ENCODE data around the gene FOXE3.

GRCh38 chr1:47406966-47407365 lies 9.1 kb upstream of the FOXE3 start:
- TF ChIP-seq CTCF (IDR thresholded peaks at IDR 0.05; ENCODE audit: low read depth, low read length, poor library complexity, severe bottlenecking), result no peak
- TF ChIP-seq EZH2phosphoT487 (IDR thresholded peaks at IDR 0.05; ENCODE audit: borderline replicate concordance, low read length), result no peak
